Measurements from ENCODE around the gene AHR. TPM values are rescaled to one million over a fixed set of nuclear protein-coding genes. Genes with fewer than 3 reads are reported as not detected.
"Not testable (repeated sequence)": the region's sequence is repeated elsewhere in the genome, so short reads cannot be mapped to it uniquely, and the experiment has no call there.

The AHR gene
- total RNA-seq, 1 donor from 2014 or later: 44.1 TPM

DNA sequence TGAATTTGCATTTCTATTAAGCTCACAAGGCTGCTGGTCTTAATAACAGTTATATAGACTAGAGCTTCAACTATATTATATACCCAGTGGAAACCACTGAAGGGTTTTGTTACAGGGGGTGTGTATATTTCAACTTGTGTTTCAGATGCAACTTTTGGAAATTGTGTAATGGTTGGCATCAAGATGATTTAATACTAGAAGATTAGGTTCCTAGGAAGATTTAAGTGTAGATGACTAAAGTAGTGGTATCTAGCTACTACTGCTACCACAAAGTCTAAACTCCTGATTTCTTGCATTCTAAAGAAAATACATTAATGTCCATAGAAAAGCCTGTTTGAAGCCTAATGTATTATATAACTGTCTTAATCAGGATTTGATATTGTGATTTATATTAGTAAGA lies 30.2 kb downstream of the AHR start:
- DNase-seq (ENCODE audit: low spot score): no peak
- intact Hi-C loops (cut with DNase I): no loop called here

GRCh38 chr7:17329440-17329839 lies 31.0 kb downstream of the AHR start:
- intact Hi-C loops (cut with DNase I): no loop called here
- DNase-seq (ENCODE audit: low spot score): no peak

- no peak for DNase-seq (ENCODE audit: low spot score)
- intact Hi-C loops (cut with DNase I): no loop called here
Observed at GRCh38 chr7:17331891-17332501, 33.5 kb downstream of the AHR start.

DNA sequence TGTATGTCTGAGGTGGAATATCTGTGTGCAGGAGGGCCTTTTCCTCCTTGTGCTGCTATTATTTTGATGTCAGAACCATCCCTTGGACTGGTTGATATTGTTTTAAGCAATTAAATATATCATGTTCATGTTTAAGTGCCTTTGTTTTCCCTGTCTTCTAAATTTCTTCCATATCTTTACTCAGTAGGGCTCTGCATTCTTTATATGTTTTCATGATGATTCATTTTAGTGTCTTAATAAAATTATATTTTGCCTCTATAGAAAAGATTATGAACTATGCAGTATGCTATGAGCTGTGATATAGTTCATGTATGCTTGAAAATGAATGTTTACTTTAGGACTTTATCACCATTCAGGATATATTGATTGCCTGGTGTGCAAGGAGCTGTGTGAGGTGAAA lies 34.8 kb downstream of the AHR start:
- DNase-seq (ENCODE audit: low spot score): no peak
- intact Hi-C loops (cut with DNase I): no loop called here

DNA sequence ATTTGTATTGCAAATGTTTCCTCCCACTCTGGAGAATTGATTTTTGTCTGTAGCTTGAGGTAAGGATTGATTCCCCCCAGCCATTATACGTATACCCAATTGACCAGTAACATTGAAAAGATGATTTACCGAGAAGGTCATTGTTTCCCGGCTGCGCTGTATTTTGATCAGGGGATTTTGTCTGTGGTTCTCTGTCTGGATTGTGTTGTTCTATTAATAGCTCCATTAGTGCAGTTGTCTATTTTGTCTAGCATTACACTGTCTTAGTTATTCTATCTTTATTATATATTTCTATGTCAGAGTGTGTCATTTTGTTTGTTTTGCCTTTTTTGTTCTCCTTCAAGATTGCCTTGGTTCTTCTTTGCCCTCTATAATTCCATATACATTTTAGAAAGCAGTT lies 37.7 kb downstream of the AHR start:
- no peak for DNase-seq (ENCODE audit: low spot score)
- intact Hi-C loops (cut with DNase I): no loop called here

DNA sequence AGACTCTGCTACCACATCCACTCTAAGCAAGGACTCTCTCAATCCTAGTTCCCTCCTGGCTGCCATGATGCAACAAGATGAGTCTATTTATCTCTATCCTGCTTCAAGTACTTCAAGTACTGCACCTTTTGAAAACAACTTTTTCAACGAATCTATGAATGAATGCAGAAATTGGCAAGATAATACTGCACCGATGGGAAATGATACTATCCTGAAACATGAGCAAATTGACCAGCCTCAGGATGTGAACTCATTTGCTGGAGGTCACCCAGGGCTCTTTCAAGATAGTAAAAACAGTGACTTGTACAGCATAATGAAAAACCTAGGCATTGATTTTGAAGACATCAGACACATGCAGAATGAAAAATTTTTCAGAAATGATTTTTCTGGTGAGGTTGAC lies 40.7 kb downstream of the AHR start:
- intact Hi-C loops (cut with DNase I): no loop called here
- DNase-seq (ENCODE audit: low spot score): no peak

- intact Hi-C loops (cut with DNase I): no loop called here
- no peak for DNase-seq (ENCODE audit: low spot score)
Observed at GRCh38 chr7:17339952-17340351, 41.5 kb downstream of the AHR start.

DNA sequence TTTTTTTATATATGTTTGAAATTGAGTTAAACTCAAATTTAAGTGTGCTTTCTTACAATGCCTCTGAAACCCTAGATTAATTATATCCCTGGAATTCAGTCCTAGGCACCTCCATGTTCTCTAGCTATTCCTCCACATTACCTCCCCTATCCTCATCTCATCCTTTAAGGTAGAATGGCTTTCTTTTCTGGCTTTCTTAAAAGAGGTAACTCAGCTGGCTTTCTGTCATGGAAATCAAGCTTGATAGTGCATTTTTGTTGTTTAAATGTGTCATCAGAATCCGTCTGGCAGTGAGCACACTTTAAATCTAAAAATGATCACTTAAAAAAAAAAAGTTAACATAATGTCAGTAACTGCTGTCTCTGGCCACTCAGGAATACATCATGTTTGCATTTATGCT lies 42.2 kb downstream of the AHR start:
- DNase-seq (ENCODE audit: low spot score): no peak
- intact Hi-C loops (cut with DNase I): no loop called here

- DNase-seq (ENCODE audit: low spot score): no peak
- intact Hi-C loops (cut with DNase I): no loop called here
Observed at GRCh38 chr7:17342756-17343155, 44.3 kb downstream of the AHR start.

DNA sequence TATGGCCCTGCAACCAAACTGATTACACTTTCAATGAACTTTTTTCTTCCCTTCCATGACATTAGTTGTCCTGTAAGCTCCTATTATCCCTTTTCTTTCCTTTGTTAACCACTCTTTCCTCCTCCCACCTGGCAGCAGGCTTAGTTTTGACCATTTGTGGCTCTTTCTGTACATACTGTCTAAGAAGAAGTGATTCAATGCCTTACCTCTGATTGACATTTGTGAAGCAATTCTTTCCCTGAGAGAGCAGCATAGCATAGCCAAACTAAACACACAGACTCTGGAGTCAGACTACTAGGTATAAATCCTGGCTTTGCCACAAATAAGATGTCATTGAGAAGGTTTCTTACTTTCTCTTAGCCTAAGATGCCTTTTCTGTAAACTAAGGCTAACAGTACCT lies 48.9 kb downstream of the AHR start:
- DNase-seq (ENCODE audit: low spot score): no peak
- intact Hi-C loops (cut with DNase I): no loop called here

GRCh38 chr7:17348932-17349331 lies 50.5 kb downstream of the AHR start:
- intact Hi-C loops (cut with DNase I); DNase-seq (ENCODE audit: low spot score): not testable (repeated sequence)

- intact Hi-C loops (cut with DNase I); DNase-seq (ENCODE audit: low spot score): not testable (repeated sequence)
Observed at GRCh38 chr7:17350321-17350720, 51.9 kb downstream of the AHR start.

- DNase-seq (ENCODE audit: low spot score); intact Hi-C loops (cut with DNase I): not testable (repeated sequence)
Observed at GRCh38 chr7:17353650-17354419, 55.4 kb downstream of the AHR start.

DNA sequence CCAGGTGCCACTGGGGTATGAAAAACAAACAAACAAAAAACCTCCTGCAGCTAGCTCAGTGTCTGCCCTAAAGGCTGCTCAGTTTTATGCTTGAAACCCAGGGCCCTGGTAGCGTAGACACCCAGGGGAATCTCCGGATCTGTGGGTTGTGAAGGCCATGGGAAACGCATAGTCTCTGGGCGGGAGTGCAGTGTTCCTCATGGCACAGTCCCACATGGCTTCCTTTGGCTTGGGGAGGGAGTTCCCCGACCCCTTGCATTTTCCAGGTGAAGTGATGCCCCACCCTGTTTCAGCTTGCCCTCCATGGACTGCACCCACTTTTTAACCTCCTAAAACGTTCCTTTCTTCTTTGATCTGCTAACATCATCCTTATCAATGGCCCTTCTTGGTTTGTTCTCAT lies 56.0 kb downstream of the AHR start:
- intact Hi-C loops (cut with DNase I): no loop called here
- no peak for DNase-seq (ENCODE audit: low spot score)

- no peak for DNase-seq (ENCODE audit: low spot score)
- intact Hi-C loops (cut with DNase I): no loop called here
Observed at GRCh38 chr7:17355050-17355449, 56.6 kb downstream of the AHR start.

DNA sequence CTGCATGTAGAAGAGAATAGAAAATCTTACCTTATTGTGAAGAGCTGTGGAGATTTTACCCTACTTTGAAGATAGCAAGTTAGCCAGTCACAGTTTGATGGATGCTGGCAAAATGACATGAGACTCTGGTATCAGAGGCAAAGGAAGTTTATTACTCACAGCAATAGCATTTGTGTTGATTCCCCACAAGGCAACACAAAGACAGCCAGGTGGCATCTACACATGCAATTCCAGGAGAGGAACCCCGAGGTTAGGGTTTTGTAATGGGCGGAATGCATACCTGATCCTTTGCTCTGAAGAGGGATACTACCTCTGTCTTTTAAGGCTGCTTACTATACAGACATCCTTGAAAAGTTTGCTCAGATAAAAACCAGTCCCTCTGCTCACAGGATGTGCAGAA lies 59.5 kb downstream of the AHR start:
- intact Hi-C loops (cut with DNase I): no loop called here
- DNase-seq (ENCODE audit: low spot score): no peak

GRCh38 chr7:17359610-17360009 lies 61.2 kb downstream of the AHR start:
- intact Hi-C loops (cut with DNase I): no loop called here

GRCh38 chr7:17362439-17363105 lies 64.1 kb downstream of the AHR start:
- intact Hi-C loops (cut with DNase I): no loop called here
- no peak for DNase-seq (ENCODE audit: low spot score)

More at GRCh38 chr7:17359610-17360009, 61.2 kb downstream of the AHR start:
- no peak for DNase-seq (ENCODE audit: low spot score)

GRCh38 chr7:17364671-17365070 lies 66.2 kb downstream of the AHR start:
- intact Hi-C loops (cut with DNase I): no loop called here
- no peak for DNase-seq (ENCODE audit: low spot score)

DNA sequence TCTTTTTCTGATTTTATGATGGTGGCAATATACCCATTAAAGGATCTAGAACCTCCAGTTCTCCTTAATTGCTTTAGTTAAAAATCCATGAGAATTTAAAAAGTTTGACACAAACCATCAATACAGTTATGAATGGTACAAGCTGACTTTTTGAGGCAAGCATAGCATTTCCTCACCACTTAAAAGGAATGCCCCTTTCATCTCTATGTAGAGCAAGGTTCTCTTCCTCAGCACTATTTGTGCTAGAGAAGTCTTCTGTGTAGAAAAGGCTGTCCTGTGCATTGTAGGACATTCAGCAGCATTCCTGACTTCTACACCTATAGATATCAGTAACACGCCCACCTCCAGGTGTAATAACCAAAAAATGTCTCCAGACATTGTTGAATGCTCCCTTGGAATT lies 67.3 kb downstream of the AHR start:
- intact Hi-C loops (cut with DNase I): no loop called here
- no peak for DNase-seq (ENCODE audit: low spot score)

DNA sequence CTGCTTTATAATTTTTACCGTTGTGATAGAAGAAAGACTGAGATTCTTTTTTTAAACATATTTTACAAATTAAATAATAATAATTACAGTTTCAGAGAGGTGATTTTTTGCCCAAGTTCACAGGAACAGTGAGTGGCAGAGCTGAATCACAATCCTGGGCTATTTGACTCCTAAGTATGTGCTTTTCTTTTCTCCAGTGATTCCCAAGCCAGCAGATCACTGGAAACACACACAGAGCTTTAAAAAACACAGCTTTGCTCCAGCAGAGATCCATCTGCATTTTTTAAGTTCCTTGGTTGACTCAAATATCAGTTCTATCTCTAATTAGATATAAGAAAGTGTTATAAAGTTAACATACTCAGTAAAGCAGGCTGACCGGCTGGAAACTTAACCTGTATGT lies 69.0 kb downstream of the AHR start:
- intact Hi-C loops (cut with DNase I): no loop called here
- DNase-seq (ENCODE audit: low spot score): no peak
